ENCODE data around the gene GNG12. TPM values are rescaled to one million over a fixed set of nuclear protein-coding genes. Genes with fewer than 3 reads are reported as not detected.

Gene GNG12
- total RNA-seq, 2 experiments from 2014 or later, result not detected

DNA sequence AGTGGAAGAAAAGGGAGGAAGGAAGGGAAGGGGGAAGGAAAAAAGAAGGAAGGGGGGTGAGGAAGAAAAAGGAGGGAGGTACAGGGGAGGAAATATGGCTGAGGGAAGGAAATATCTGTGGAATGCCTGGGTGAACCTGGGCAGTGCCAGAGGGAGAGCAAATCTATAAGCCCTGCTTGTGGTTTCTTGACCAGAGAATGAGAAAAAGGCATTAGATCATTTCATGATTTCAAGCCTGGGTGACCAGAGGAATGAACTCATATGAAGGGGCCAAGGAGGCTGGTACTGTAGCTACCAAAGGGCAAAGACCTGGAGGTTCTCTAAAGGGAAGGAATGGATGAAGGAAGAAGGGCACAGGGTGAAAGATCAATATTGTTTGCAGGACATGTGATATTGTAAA lies 31.4 kb downstream of the GNG12 start:
- H3K27ac ChIP-seq (ENCODE audit: low read depth in 1 of 2, low read length in 2 of 2), result no peak overlapping the region
- ATAC-seq (ENCODE audit: poor library complexity) (no peak), DNase-seq (no peak)
- ChIA-PET CTCF (no interaction called here), POLR2A (no interaction called here)
- no peak overlapping the region for H3K27ac Mint-ChIP-seq
- H3K27me3 ChIP-seq (ENCODE audit: control insufficient read depth in 1 of 2, insufficient read depth in 2 of 2, low read length in 2 of 2), result peaks cover 6 to 27% of the 10 kb centered on the region in 2 experiments
- H3K27me3 Mint-ChIP-seq, result peaks cover 78% of the 10 kb centered on the region
- H3K4me1 ChIP-seq (ENCODE audit: insufficient read depth, low read length), result no peaks in the 10 kb centered on the region
- TF ChIP-seq, protein P1, sequence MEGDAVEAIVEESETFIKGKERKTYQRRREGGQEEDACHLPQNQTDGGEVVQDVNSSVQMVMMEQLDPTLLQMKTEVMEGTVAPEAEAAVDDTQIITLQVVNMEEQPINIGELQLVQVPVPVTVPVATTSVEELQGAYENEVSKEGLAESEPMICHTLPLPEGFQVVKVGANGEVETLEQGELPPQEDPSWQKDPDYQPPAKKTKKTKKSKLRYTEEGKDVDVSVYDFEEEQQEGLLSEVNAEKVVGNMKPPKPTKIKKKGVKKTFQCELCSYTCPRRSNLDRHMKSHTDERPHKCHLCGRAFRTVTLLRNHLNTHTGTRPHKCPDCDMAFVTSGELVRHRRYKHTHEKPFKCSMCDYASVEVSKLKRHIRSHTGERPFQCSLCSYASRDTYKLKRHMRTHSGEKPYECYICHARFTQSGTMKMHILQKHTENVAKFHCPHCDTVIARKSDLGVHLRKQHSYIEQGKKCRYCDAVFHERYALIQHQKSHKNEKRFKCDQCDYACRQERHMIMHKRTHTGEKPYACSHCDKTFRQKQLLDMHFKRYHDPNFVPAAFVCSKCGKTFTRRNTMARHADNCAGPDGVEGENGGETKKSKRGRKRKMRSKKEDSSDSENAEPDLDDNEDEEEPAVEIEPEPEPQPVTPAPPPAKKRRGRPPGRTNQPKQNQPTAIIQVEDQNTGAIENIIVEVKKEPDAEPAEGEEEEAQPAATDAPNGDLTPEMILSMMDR (IDR thresholded peaks at IDR 0.05), result no peak
- H3K36me3 Mint-ChIP-seq (ENCODE audit: low read depth), result no peaks in the 10 kb centered on the region
- no peaks in the 10 kb centered on the region for H3K4me1 Mint-ChIP-seq (ENCODE audit: low read depth)
- intact Hi-C loops (cut with DNase I, micrococcal nuclease), result no loop called here
- H3K4me3 Mint-ChIP-seq, result no peak overlapping the region
- no peaks in the 10 kb centered on the region for H3K9me3 Mint-ChIP-seq
- H3K36me3 ChIP-seq (ENCODE audit: insufficient read depth, low read length), result no peaks in the 10 kb centered on the region
- H3K9me3 ChIP-seq (ENCODE audit: control insufficient read depth in 1 of 2, insufficient read depth in 1 of 2, low read length in 2 of 2), result peaks cover 0 to 6% of the 10 kb centered on the region in 2 experiments
- no peak overlapping the region for H3K4me3 ChIP-seq (ENCODE audit: low read length)

DNA sequence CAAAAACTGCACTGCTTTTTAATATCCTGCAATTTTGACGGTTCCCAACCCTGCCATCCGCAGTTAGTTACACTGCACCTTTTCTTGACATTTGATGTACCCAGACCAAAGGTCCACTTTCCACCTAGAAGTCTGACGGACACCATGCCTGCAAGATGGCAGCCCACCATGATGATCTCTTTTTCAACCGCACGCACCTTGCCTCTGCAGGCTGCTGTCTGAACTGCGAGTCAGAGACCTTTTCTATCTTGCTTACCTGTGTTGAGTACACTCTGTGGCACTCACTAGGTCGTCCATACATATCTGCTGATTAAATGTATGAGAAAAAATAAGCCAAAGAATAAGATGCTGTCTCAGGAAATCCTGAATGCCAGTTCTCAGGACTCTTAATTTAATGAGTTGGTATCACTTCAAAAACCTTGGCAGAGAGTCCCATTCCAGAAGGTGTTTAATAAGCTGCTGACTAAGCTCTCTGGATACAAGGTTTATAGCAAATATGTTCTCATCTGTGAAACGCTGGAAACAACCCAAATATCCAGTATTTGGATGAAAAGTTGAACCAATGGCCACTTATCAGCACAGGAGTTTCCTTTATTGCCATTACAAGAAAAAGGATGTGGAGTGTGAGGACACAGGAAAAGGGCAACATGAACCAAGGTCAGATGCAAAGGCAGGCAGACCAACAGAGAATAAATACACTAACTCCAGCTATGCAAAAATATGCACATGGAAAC lies 37.9 kb downstream of the GNG12 start:
- intact Hi-C loops (cut with DNase I, micrococcal nuclease), result no loop called here
- no peaks in the 10 kb centered on the region for H3K4me1 Mint-ChIP-seq (ENCODE audit: low read depth)
- no peak overlapping the region for H3K27ac Mint-ChIP-seq
- no peaks in the 10 kb centered on the region for H3K27me3 ChIP-seq (ENCODE audit: control insufficient read depth in 1 of 2, insufficient read depth in 2 of 2, low read length in 2 of 2)
- no peak overlapping the region for H3K4me3 ChIP-seq (ENCODE audit: low read length)
- H3K9me3 ChIP-seq (ENCODE audit: control insufficient read depth in 1 of 2, insufficient read depth in 1 of 2, low read length in 2 of 2), result peaks cover 0 to 6% of the 10 kb centered on the region in 2 experiments
- H3K9me3 Mint-ChIP-seq, result no peaks in the 10 kb centered on the region
- H3K27ac ChIP-seq (ENCODE audit: low read depth in 1 of 2, low read length in 2 of 2), result no peak overlapping the region
- ATAC-seq (ENCODE audit: poor library complexity), result no peak
- no peak for DNase-seq
- H3K4me3 Mint-ChIP-seq, result no peak overlapping the region
- TF ChIP-seq, protein P1 (IDR thresholded peaks at IDR 0.05), result no peak
- ChIA-PET POLR2A (no interaction called here), CTCF (no interaction called here)
- no peaks in the 10 kb centered on the region for H3K36me3 Mint-ChIP-seq (ENCODE audit: low read depth)
- no peaks in the 10 kb centered on the region for H3K4me1 ChIP-seq (ENCODE audit: insufficient read depth, low read length)
- peaks cover 24% of the 10 kb centered on the region for H3K27me3 Mint-ChIP-seq
- H3K36me3 ChIP-seq (ENCODE audit: insufficient read depth, low read length), result no peaks in the 10 kb centered on the region

DNA sequence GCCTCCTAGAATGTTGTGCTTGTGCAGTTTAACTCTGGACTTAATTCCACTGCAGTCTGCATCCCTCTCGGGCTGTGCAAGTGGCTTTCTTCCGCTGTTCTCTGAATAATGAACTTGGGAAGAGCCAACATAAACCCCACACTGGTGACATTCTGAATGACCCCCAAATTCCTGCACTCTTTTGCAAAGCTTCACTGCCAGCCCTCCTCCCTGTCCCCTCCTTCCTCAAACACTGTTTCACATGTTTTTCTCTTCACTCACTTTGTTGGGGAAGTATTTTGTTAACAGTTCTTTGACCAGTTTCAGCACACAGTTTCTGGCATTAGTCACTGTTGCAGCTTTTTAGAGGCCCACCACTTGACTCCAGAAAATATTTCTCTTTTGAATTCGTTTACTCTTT lies 39.7 kb downstream of the GNG12 start:
- DNase-seq, result no peak
- no peaks in the 10 kb centered on the region for H3K36me3 Mint-ChIP-seq (ENCODE audit: low read depth)

More for the DNA sequence above, 39.7 kb downstream of the GNG12 start:
- CTCF ChIA-PET, result no interaction called here
- intact Hi-C loops (cut with DNase I, micrococcal nuclease), result no loop called here
- H3K27ac ChIP-seq (ENCODE audit: low read depth in 1 of 2, low read length in 2 of 2), result no peak overlapping the region
- Mint-ChIP-seq H3K4me3 (no peak overlapping the region), H3K4me1 (ENCODE audit: low read depth) (no peaks in the 10 kb centered on the region), H3K9me3 (no peaks in the 10 kb centered on the region), H3K27ac (no peak overlapping the region), H3K27me3 (peaks cover 14% of the 10 kb centered on the region)
- no peak for ATAC-seq (ENCODE audit: poor library complexity)
- no peaks in the 10 kb centered on the region for H3K27me3 ChIP-seq (ENCODE audit: control insufficient read depth in 1 of 2, insufficient read depth in 2 of 2, low read length in 2 of 2)
- POLR2A ChIA-PET, result no interaction called here
- no peaks in the 10 kb centered on the region for H3K36me3 ChIP-seq (ENCODE audit: insufficient read depth, low read length)
- TF ChIP-seq, protein P1 (IDR thresholded peaks at IDR 0.05), result no peak
- H3K4me1 ChIP-seq (ENCODE audit: insufficient read depth, low read length), result no peaks in the 10 kb centered on the region
- peaks cover 0 to 6% of the 10 kb centered on the region in 2 experiments for H3K9me3 ChIP-seq (ENCODE audit: control insufficient read depth in 1 of 2, insufficient read depth in 1 of 2, low read length in 2 of 2)
- H3K4me3 ChIP-seq (ENCODE audit: low read length), result no peak overlapping the region

Data from CD4-positive, alpha-beta T cell (primary cell).